ENCODE measurements around the gene PLA2G4D.
"Not testable (repeated sequence)": the region's sequence is repeated elsewhere in the genome, so short reads cannot be mapped to it uniquely, and the experiment has no call there.

The PLA2G4D gene

GRCh38 chr15:42093966-42094365, 396 bp downstream of the PLA2G4D start:
- no peak for DNase-seq (ENCODE audit: low read depth in 1 of 2, low spot score in 1 of 2)
- in situ Hi-C loops (cut with HindIII; ENCODE audit: low pct_unique_long_range_greater_than_20kb, low sequenced_read_pairs), result no loop called here
- TF ChIP-seq JUND (IDR thresholded peaks at IDR 0.05; ENCODE audit: low read depth), result no peak

GRCh38 chr15:42092398-42093318, 1.7 kb downstream of the PLA2G4D start:
- no peak for TF ChIP-seq JUND (IDR thresholded peaks at IDR 0.05; ENCODE audit: low read depth)
- DNase-seq (ENCODE audit: low read depth in 1 of 2, low spot score in 1 of 2), result peak in 1 of 2 experiments; percentile 24
- in situ Hi-C loops (cut with HindIII; ENCODE audit: low pct_unique_long_range_greater_than_20kb, low sequenced_read_pairs), result no loop called here

- DNase-seq (ENCODE audit: low read depth in 1 of 2, low spot score in 1 of 2); in situ Hi-C loops (cut with HindIII; ENCODE audit: low pct_unique_long_range_greater_than_20kb, low sequenced_read_pairs): not testable (repeated sequence)
Measured at GRCh38 chr15:42091753-42092397, 2.5 kb downstream of the PLA2G4D start.

DNA sequence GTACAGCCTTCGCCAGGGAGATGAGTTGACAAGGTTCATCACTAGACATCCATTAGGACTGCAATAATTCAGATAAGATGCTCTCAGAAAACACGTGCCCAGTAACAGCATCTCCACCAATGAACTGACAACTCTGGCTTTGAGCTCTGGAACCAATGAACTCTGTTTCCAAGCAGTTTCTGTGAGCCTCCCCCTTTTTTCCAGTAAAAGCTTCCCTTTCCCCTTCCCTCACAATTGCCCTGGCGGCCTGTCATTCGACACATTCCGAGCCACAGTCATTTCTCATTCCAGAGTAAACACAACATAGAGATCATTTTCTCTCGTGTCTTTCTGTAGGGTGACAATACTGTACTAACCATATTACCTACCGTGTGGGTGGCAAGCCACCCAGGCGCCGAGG, 3.6 kb downstream of the PLA2G4D start:
- in situ Hi-C loops (cut with HindIII; ENCODE audit: low pct_unique_long_range_greater_than_20kb, low sequenced_read_pairs), result no loop called here
- DNase-seq (ENCODE audit: low read depth in 1 of 2, low spot score in 1 of 2), result no peak

GRCh38 chr15:42090370-42090769, 4.0 kb downstream of the PLA2G4D start:
- in situ Hi-C loops (cut with HindIII; ENCODE audit: low pct_unique_long_range_greater_than_20kb, low sequenced_read_pairs), result no loop called here
- TF ChIP-seq JUND (IDR thresholded peaks at IDR 0.05; ENCODE audit: low read depth), result no peak
- DNase-seq (ENCODE audit: low read depth in 1 of 2, low spot score in 1 of 2), result no peak

More for the DNA sequence above, 3.6 kb downstream of the PLA2G4D start:
- TF ChIP-seq JUND (IDR thresholded peaks at IDR 0.05; ENCODE audit: low read depth), result no peak

DNA sequence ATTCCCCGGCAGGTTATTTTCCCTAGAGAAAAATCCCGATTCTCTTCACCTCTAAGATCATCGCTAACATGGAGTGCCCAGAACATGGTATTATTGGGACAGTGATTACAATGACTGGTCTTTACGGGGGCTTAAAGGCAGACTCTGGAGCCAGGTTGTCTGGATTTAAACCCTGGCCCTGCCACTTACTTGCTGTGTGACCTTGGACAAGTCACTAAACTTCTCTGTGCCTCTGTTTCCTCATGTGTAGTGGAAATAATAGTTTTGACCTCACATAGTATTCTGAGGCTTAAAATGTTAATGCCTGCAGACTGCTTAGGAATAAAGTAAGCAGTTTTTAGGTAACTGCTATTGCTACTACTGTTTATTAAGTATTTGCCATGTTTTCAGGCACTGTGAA, 4.4 kb downstream of the PLA2G4D start:
- in situ Hi-C loops (cut with HindIII; ENCODE audit: low pct_unique_long_range_greater_than_20kb, low sequenced_read_pairs), result no loop called here
- TF ChIP-seq JUND (IDR thresholded peaks at IDR 0.05; ENCODE audit: low read depth), result no peak
- DNase-seq (ENCODE audit: low read depth in 1 of 2, low spot score in 1 of 2), result no peak

GRCh38 chr15:42088801-42089640, 5.3 kb downstream of the PLA2G4D start:
- in situ Hi-C loops (cut with HindIII; ENCODE audit: low pct_unique_long_range_greater_than_20kb, low sequenced_read_pairs), result no loop called here
- TF ChIP-seq JUND (IDR thresholded peaks at IDR 0.05; ENCODE audit: low read depth), result no peak
- no peak for DNase-seq (ENCODE audit: low read depth in 1 of 2, low spot score in 1 of 2)

DNA sequence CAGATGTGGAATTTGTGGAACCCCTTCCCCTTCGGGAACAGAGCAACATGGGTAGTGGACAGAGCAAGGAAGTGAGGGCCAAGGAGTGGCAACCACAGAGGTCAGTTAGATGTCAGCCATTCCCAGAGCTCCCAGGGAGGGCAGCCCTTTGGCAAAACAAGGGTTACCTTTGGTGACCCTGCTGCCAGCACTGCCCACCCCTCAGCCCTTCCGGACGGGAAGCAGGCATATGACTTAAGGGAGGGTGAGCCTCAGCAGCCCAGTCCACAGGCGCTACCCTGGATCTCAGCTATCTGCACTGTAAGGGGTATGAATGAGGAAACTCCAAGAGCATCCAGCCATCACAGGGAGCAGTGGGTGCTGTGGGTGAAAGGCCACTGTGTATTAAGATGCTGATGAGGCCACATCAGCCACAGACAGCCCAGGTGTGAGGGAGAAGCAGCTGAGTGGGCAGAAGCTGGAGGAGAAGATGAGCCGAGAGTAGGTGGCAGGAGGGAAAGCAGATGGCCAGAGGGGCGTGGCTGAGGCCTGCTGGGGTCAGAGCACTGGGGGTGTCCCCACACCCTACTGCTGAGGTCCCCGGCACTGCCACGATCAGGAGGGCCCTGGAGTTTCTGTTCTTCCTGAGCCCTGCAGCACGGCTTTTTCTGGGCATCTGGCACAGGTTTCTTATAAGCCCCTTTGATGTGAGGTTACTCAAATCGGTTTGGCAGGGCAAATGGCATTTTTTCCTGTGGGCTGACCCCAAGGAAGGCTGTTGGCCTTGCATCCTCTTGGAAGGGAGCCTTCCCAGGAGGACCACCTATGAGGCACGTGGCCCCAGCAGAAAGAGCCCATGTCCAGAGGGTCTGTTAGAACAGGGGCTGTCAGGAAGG, 6.2 kb downstream of the PLA2G4D start:
- DNase-seq (ENCODE audit: low read depth in 1 of 2, low spot score in 1 of 2), result no peak
- in situ Hi-C loops (cut with HindIII; ENCODE audit: low pct_unique_long_range_greater_than_20kb, low sequenced_read_pairs), result no loop called here
- no peak for TF ChIP-seq JUND (IDR thresholded peaks at IDR 0.05; ENCODE audit: low read depth)

DNA sequence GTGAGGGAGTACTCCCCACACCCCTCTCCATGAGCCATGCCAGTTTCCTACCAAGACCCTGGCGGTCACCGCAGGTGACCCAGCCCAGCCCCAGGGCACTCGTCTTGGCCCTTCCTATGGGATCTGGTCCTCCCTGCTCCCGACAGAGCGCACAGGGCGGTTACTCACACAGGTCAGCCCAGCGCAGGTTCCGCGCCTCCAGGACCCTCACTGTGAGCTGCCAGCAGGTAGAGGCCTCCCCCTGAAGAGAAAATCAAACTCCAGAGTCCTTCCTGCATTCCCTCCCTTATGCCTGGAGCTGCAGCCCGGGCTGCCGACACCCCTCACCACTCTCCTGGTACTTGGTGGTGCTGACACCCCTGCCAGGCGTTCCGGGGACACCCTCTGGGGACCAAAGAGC, 6.9 kb downstream of the PLA2G4D start:
- in situ Hi-C loops (cut with HindIII; ENCODE audit: low pct_unique_long_range_greater_than_20kb, low sequenced_read_pairs), result no loop called here
- DNase-seq (ENCODE audit: low read depth in 1 of 2, low spot score in 1 of 2), result no peak
- TF ChIP-seq JUND (IDR thresholded peaks at IDR 0.05; ENCODE audit: low read depth), result no peak

GRCh38 chr15:42085721-42086120, 8.6 kb downstream of the PLA2G4D start:
- in situ Hi-C loops (cut with HindIII; ENCODE audit: low pct_unique_long_range_greater_than_20kb, low sequenced_read_pairs), result no loop called here
- no peak for TF ChIP-seq JUND (IDR thresholded peaks at IDR 0.05; ENCODE audit: low read depth)

GRCh38 chr15:42085236-42085605, 9.1 kb downstream of the PLA2G4D start:
- no peak for DNase-seq (ENCODE audit: low read depth in 1 of 2, low spot score in 1 of 2)
- in situ Hi-C loops (cut with HindIII; ENCODE audit: low pct_unique_long_range_greater_than_20kb, low sequenced_read_pairs), result no loop called here
- TF ChIP-seq JUND (IDR thresholded peaks at IDR 0.05; ENCODE audit: low read depth), result no peak

More at GRCh38 chr15:42085721-42086120, 8.6 kb downstream of the PLA2G4D start:
- DNase-seq (ENCODE audit: low read depth in 1 of 2, low spot score in 1 of 2), result no peak
